ENCODE results near the gene ST3GAL2. TPM values are rescaled to one million over a fixed set of nuclear protein-coding genes. Genes with fewer than 3 reads are reported as not detected.
"Not testable (repeated sequence)": the region's sequence is repeated elsewhere in the genome, so short reads cannot be mapped to it uniquely, and the experiment has no call there.

ST3GAL2 gene
- polyA plus RNA-seq, 2 of the 4 experiments (the other 2 are of a cell fraction): 11.1 to 16.3 TPM

GRCh38 chr16:70372921-70373728, 65.8 kb downstream of the ST3GAL2 start:
- no peak overlapping the region for H3K4me2 ChIP-seq
- WGBS (ENCODE audit: missing lambda C conversion rate): 92% methylated on average over 22 of the region's 22 CpGs
- H3K9me3 ChIP-seq: no peaks in the 10 kb centered on the region
- TF ChIP-seq MAFK (IDR thresholded peaks at IDR 0.05; ENCODE audit: partially characterized antibody): peak; percentile 56
- TF ChIP-seq CBX8 (IDR thresholded peaks at IDR 0.05): no peak
- no peak for TF ChIP-seq CHD4 (IDR thresholded peaks at IDR 0.05; ENCODE audit: borderline replicate concordance)
- no peaks in the 10 kb centered on the region for H3K4me1 ChIP-seq
- ATAC-seq: no peak
- CTCF ChIA-PET: interaction anchor here (0.9 to 7.9 kb wide), 7 partner anchors 8 to 281 kb away, joined by 3 to 52 read pairs (median 5); no protein-coding TSS in a partner anchor
- no peak overlapping the region for H3K4me3 ChIP-seq
- no peak for DNase-seq (ENCODE audit: low read depth in 1 of 2, low spot score in 1 of 2)
- no peak for FAIRE-seq
- H3K27ac ChIP-seq: no peak overlapping the region
- POLR2A ChIA-PET: interaction anchor here (0.6 to 1.7 kb wide), 5 partner anchors 8 to 113 kb away, joined by 3 to 8 read pairs (median 4); no protein-coding TSS in a partner anchor

- 89% methylated on average over 10 of the region's 10 CpGs for WGBS (ENCODE audit: missing lambda C conversion rate)
- TF ChIP-seq HOXB13 (CRISPR knock-in tag; IDR thresholded peaks at IDR 0.05; ENCODE audit: low read depth): no peak
- H3K4me3 ChIP-seq: no peak overlapping the region
- FAIRE-seq: no peak
- POLR2A ChIA-PET: no interaction called here
- no peak for DNase-seq (ENCODE audit: low read depth in 1 of 2, low spot score in 1 of 2)
- no peak for ATAC-seq
- no peaks in the 10 kb centered on the region for H3K4me1 ChIP-seq
- no peak overlapping the region for H3K27ac ChIP-seq
- H3K4me2 ChIP-seq: no peak overlapping the region
- CTCF ChIA-PET: interaction anchor here (1.3 to 7.9 kb wide), 5 partner anchors 9 to 282 kb away, joined by 3 to 52 read pairs (median 22); no protein-coding TSS in a partner anchor
- H3K9me3 ChIP-seq: no peaks in the 10 kb centered on the region
Measured at GRCh38 chr16:70370924-70371323, 68.0 kb downstream of the ST3GAL2 start.

DNA sequence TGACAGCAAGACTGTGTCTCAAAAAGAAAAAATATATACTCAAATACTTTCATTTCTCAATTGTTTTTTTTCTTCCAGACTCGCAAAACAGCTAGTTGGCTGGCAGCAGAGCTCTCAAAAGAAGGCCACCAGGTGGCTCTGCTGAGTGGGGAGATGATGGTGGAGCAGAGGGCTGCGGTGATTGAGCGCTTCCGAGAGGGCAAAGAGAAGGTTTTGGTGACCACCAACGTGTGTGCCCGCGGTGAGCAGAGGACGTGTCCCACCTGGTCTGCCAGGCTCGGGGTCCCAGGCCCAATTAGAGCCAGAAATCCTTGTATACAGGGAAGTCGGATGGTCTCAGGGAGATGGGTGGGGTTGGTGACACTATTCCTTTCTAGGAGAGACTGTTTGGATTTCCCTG, 68.8 kb downstream of the ST3GAL2 start:
- WGBS (ENCODE audit: missing lambda C conversion rate): 55% methylated on average over 10 of the region's 10 CpGs
- FAIRE-seq: peak; percentile 18
- CTCF ChIA-PET: interaction anchor here (0.6 to 7.9 kb wide), 11 partner anchors 9 to 283 kb away, joined by 3 to 52 read pairs (median 5); no protein-coding TSS in a partner anchor
- not testable (repeated sequence) for H3K4me2 ChIP-seq, H3K4me1 ChIP-seq, H3K4me3 ChIP-seq, H3K27ac ChIP-seq, H3K9me3 ChIP-seq
- POLR2A ChIA-PET: interaction anchor here (0.6 to 1.2 kb wide), 2 partner anchors 11 to 59 kb away, joined by 3 to 6 read pairs; no protein-coding TSS in a partner anchor
- TF ChIP-seq SMC3 (IDR thresholded peaks at IDR 0.05) (peak; percentile 70), RAD21 (conservative IDR thresholded peaks at IDR 0.05 in 1 of 2, IDR thresholded peaks at IDR 0.05 in 1 of 2) (peak; percentile 53 to 59; a peak in 4 of 5 replicates)
- TF ChIP-seq, protein P1, sequence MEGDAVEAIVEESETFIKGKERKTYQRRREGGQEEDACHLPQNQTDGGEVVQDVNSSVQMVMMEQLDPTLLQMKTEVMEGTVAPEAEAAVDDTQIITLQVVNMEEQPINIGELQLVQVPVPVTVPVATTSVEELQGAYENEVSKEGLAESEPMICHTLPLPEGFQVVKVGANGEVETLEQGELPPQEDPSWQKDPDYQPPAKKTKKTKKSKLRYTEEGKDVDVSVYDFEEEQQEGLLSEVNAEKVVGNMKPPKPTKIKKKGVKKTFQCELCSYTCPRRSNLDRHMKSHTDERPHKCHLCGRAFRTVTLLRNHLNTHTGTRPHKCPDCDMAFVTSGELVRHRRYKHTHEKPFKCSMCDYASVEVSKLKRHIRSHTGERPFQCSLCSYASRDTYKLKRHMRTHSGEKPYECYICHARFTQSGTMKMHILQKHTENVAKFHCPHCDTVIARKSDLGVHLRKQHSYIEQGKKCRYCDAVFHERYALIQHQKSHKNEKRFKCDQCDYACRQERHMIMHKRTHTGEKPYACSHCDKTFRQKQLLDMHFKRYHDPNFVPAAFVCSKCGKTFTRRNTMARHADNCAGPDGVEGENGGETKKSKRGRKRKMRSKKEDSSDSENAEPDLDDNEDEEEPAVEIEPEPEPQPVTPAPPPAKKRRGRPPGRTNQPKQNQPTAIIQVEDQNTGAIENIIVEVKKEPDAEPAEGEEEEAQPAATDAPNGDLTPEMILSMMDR (IDR thresholded peaks at IDR 0.05): peak; percentile 60
- peak; percentile 76 to 83; a peak in 5 of 6 replicates for ATAC-seq
- peak in 1 of 2 experiments; percentile 30 for DNase-seq (ENCODE audit: low read depth in 1 of 2, low spot score in 1 of 2)

- ChIA-PET CTCF (interaction anchor here (0.7 to 1.6 kb wide), 4 partner anchors 10 to 290 kb away, joined by 3 to 5 read pairs (median 3); no protein-coding TSS in a partner anchor), POLR2A (no interaction called here)
- Histone ChIP-seq H3K27ac (no peak overlapping the region), H3K9me3 (no peaks in the 10 kb centered on the region), H3K4me2 (no peak overlapping the region), H3K4me3 (no peak overlapping the region), H3K4me1 (no peaks in the 10 kb centered on the region)
- 97% methylated on average over 5 of the region's 5 CpGs for WGBS (ENCODE audit: missing lambda C conversion rate)
- ATAC-seq: peak; percentile 37 to 38; a peak in 3 of 6 replicates
- TF ChIP-seq RNF2 (IDR thresholded peaks at IDR 0.05; ENCODE audit: borderline replicate concordance, low read depth) (no peak), EHF (CRISPR knock-in tag; IDR thresholded peaks at IDR 0.05) (no peak), MAX (IDR thresholded peaks at IDR 0.05) (no peak)
- no peak for FAIRE-seq
- no peak for DNase-seq (ENCODE audit: low read depth in 1 of 2, low spot score in 1 of 2)
Measured at GRCh38 chr16:70364399-70364798, 74.5 kb downstream of the ST3GAL2 start.

GRCh38 chr16:70359552-70359951, 79.3 kb downstream of the ST3GAL2 start:
- no peak overlapping the region for H3K4me2 ChIP-seq
- ATAC-seq (no peak), FAIRE-seq (no peak), DNase-seq (ENCODE audit: low read depth in 1 of 2, low spot score in 1 of 2) (no peak)
- H3K4me1 ChIP-seq: no peaks in the 10 kb centered on the region
- CTCF ChIA-PET: interaction anchor here (0.7 to 3.4 kb wide), 10 partner anchors 10 to 294 kb away, joined by 3 to 13 read pairs (median 5); partner anchors contain the start of gene DDX19A
- H3K4me3 ChIP-seq: no peak overlapping the region
- TF ChIP-seq, protein P2, sequence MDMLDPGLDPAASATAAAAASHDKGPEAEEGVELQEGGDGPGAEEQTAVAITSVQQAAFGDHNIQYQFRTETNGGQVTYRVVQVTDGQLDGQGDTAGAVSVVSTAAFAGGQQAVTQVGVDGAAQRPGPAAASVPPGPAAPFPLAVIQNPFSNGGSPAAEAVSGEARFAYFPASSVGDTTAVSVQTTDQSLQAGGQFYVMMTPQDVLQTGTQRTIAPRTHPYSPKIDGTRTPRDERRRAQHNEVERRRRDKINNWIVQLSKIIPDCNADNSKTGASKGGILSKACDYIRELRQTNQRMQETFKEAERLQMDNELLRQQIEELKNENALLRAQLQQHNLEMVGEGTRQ (IDR thresholded peaks at IDR 0.05): no peak
- TF ChIP-seq NPAS2 (CRISPR knock-in tag; IDR thresholded peaks at IDR 0.05; ENCODE audit: borderline replicate concordance) (no peak), ZC3H11A (IDR thresholded peaks at IDR 0.05) (no peak), SMC3 (IDR thresholded peaks at IDR 0.05) (no peak), ESRRA (IDR thresholded peaks at IDR 0.05; ENCODE audit: borderline replicate concordance, low read length) (no peak)
- POLR2A ChIA-PET: interaction anchor here (1.0 kb wide), 1 partner anchor 22 kb away, joined by 4 read pairs; no protein-coding TSS in a partner anchor
- no peak overlapping the region for H3K27ac ChIP-seq
- H3K9me3 ChIP-seq: no peaks in the 10 kb centered on the region
- WGBS (ENCODE audit: missing lambda C conversion rate): 88% methylated on average over 7 of the region's 7 CpGs
